CD4-positive, alpha-beta memory T cell (primary cell): ENCODE results near the gene TBX4. TPM values are rescaled to one million over a fixed set of nuclear protein-coding genes. Genes with fewer than 3 reads are reported as not detected.
A peak's percentile ranks its signal among the peaks of the same experiment; 100 is the strongest.

ENCODE experiments used
- CTCF ChIA-PET: fragments of 350-600 bp; sonication (Branson Sonifier 250); formaldehyde crosslinking; loops from one replicate; lab custom pipeline; 2021; ENCODE audit warnings: inconsistent platforms; ENCODE audit not compliant: partially characterized antibody; lab: Charles Lee
- POLR2A ChIA-PET: fragments of 350-600 bp; sonication (Branson Sonifier 250); formaldehyde crosslinking; loops from one replicate; lab custom pipeline; 2021; ENCODE audit not compliant: partially characterized antibody; lab: Charles Lee
- DNase-seq, 5 donors: peaks; one replicate each; pipeline versions ENCODE4 v3.0.0 to v3.0.0-alpha.2; 2020 to 2022; ENCODE audit warnings: mixed read lengths in 1 of 5
- H3K27ac ChIP-seq: one replicate; pipeline ENCODE4 v1.7.0; 2013; ENCODE audit warnings: low read depth, low read length
- H3K27me3 ChIP-seq: 2 replicates; pipeline ENCODE4 v1.7.0; 2013; ENCODE audit warnings: mild to moderate bottlenecking, low read length, moderate library complexity; ENCODE audit not compliant: insufficient read depth
- H3K36me3 ChIP-seq: 2 replicates; pipeline ENCODE4 v1.7.0; 2013; ENCODE audit warnings: mild to moderate bottlenecking, low read length, moderate library complexity; ENCODE audit not compliant: insufficient read depth
- H3K4me1 ChIP-seq: 2 replicates; pipeline ENCODE4 v1.7.0; 2013; ENCODE audit warnings: mild to moderate bottlenecking, low read length, moderate library complexity; ENCODE audit not compliant: insufficient read depth
- H3K4me3 ChIP-seq, 2 donors: one replicate each; pipeline ENCODE4 v1.7.0; 2013; ENCODE audit warnings: low read length in 2 of 2, mild to moderate bottlenecking in 1 of 2
- H3K9me3 ChIP-seq, 2 donors: one replicate each; pipeline ENCODE4 v1.7.0; 2013; ENCODE audit warnings: low read length in 2 of 2, control low read depth in 1 of 2; ENCODE audit not compliant: control insufficient read depth in 1 of 2
- H3K27ac Mint-ChIP-seq, 7 donors: one replicate each; pipeline ENCODE4 v1.8.0; 2020 to 2021; ENCODE audit warnings: mixed read lengths in 7 of 7, mild to moderate bottlenecking in 6 of 7, inconsistent platforms in 3 of 7, moderate library complexity in 3 of 7
- H3K27me3 Mint-ChIP-seq, 2 donors: one replicate each; pipeline ENCODE4 v1.8.0; 2020 to 2021; ENCODE audit warnings: mixed read lengths in 2 of 2
- H3K36me3 Mint-ChIP-seq, 2 donors: one replicate each; pipeline ENCODE4 v1.8.0; 2020 to 2021; ENCODE audit warnings: mixed read lengths in 2 of 2, inconsistent platforms in 1 of 2, mild to moderate bottlenecking in 1 of 2
- H3K4me1 Mint-ChIP-seq, 4 donors: one replicate each; pipeline ENCODE4 v1.8.0; 2020 to 2021; ENCODE audit warnings: mixed read lengths in 4 of 4, mild to moderate bottlenecking in 1 of 4
- H3K4me3 Mint-ChIP-seq, 8 donors: one replicate each; pipeline ENCODE4 v1.8.0; 2020 to 2021; ENCODE audit warnings: mixed read lengths in 8 of 8, mild to moderate bottlenecking in 7 of 8, moderate library complexity in 6 of 8, inconsistent platforms in 3 of 8
- H3K9me3 Mint-ChIP-seq, 8 donors: one replicate each; pipeline ENCODE4 v1.8.0; 2020 to 2021; ENCODE audit warnings: mixed read lengths in 8 of 8, mild to moderate bottlenecking in 5 of 8, inconsistent platforms in 3 of 8, moderate library complexity in 1 of 8
- intact Hi-C: fragments of 100-400 bp; cut with micrococcal nuclease; formaldehyde crosslinking; loops from one replicate; pipeline ENCODE4 v1.15.1; 2023
- polyA plus RNA-seq, 2 donors: library from polyadenylated mRNA; unstranded; fragments of 300-500 nt; fragmentation: Illumina TruSeq; gene quantifications; one replicate each; pipeline ENCODE4 v1.2.3, GENCODE V29; 2021
- total RNA-seq, 2 experiments: library from RNA; stranded (reverse); gene quantifications; one replicate each; pipeline ENCODE4 v1.2.3, GENCODE V29; 2021

TBX4 gene
- total and polyA plus RNA-seq, 4 experiments from 2014 or later, result not detected

- Histone ChIP-seq H3K36me3 (no peaks in the 10 kb centered on the region), H3K4me3 (no peak overlapping the region), H3K27me3 (peaks cover 78% of the 10 kb centered on the region), H3K27ac (no peak overlapping the region), H3K9me3 (no peaks in the 10 kb centered on the region), H3K4me1 (peaks cover 58% of the 10 kb centered on the region)
- no peak for DNase-seq
- no peaks in the 10 kb centered on the region for H3K36me3 Mint-ChIP-seq
- CTCF ChIA-PET, result no interaction called here
- intact Hi-C loops, result no loop called here
- peaks cover 57 to 63% of the 10 kb centered on the region in 2 donors for H3K27me3 Mint-ChIP-seq
- POLR2A ChIA-PET, result interaction anchor here (0.6 kb wide), 1 partner anchor 513 kb away, joined by 3 read pairs; no protein-coding TSS in a partner anchor
- peaks cover 0 to 4% (median 0%) of the 10 kb centered on the region in 8 donors for H3K9me3 Mint-ChIP-seq
- H3K4me1 Mint-ChIP-seq, result peaks cover 26 to 72% (median 42%) of the 10 kb centered on the region in 4 donors
- H3K27ac Mint-ChIP-seq, result no peak overlapping the region
- peak overlapping the region in 3 of 8 donors; percentile 21 to 45 (median 24) for H3K4me3 Mint-ChIP-seq
Observed at GRCh38 chr17:61405686-61406536, 46.3 kb upstream of the TBX4 start.

- DNase-seq, result no peak
- Mint-ChIP-seq H3K27me3 (peaks cover 54 to 57% of the 10 kb centered on the region in 2 donors), H3K27ac (peak overlapping the region in 1 of 7 donors; percentile 42), H3K9me3 (peaks cover 0 to 2% (median 0%) of the 10 kb centered on the region in 8 donors), H3K36me3 (no peaks in the 10 kb centered on the region), H3K4me1 (peaks cover 24 to 66% (median 37%) of the 10 kb centered on the region in 4 donors), H3K4me3 (peak overlapping the region in 2 of 8 donors; percentile 24 to 65)
- no peak overlapping the region for H3K27ac ChIP-seq
- ChIA-PET POLR2A (no interaction called here), CTCF (no interaction called here)
- H3K4me1 ChIP-seq, result peaks cover 52% of the 10 kb centered on the region
- peaks cover 75% of the 10 kb centered on the region for H3K27me3 ChIP-seq
- no peaks in the 10 kb centered on the region for H3K36me3 ChIP-seq
- no peak overlapping the region for H3K4me3 ChIP-seq
- intact Hi-C loops, result no loop called here
- H3K9me3 ChIP-seq, result no peaks in the 10 kb centered on the region
Observed at GRCh38 chr17:61406537-61406845, 45.7 kb upstream of the TBX4 start.

- POLR2A ChIA-PET, result no interaction called here
- Mint-ChIP-seq H3K36me3 (no peaks in the 10 kb centered on the region), H3K9me3 (peaks cover 0 to 2% (median 0%) of the 10 kb centered on the region in 8 donors), H3K27me3 (peaks cover 52 to 55% of the 10 kb centered on the region in 2 donors), H3K27ac (peak overlapping the region in 1 of 7 donors; percentile 42), H3K4me1 (peaks cover 23 to 61% (median 35%) of the 10 kb centered on the region in 4 donors), H3K4me3 (peak overlapping the region in 4 of 8 donors; percentile 11 to 73 (median 18))
- no peak for DNase-seq
- no peaks in the 10 kb centered on the region for H3K36me3 ChIP-seq
- no peak overlapping the region for H3K4me3 ChIP-seq
- intact Hi-C loops, result no loop called here
- H3K27me3 ChIP-seq, result peaks cover 68% of the 10 kb centered on the region
- CTCF ChIA-PET, result no interaction called here
- no peaks in the 10 kb centered on the region for H3K9me3 ChIP-seq
- peaks cover 49% of the 10 kb centered on the region for H3K4me1 ChIP-seq
- no peak overlapping the region for H3K27ac ChIP-seq
Observed at GRCh38 chr17:61406971-61407911, 45.0 kb upstream of the TBX4 start.

- intact Hi-C loops, result no loop called here
- CTCF ChIA-PET, result interaction anchor here (0.7 to 0.9 kb wide), 3 partner anchors 18 to 437 kb away, joined by 3 read pairs; no protein-coding TSS in a partner anchor
- Mint-ChIP-seq H3K4me1 (peaks cover 15 to 50% (median 26%) of the 10 kb centered on the region in 4 donors), H3K4me3 (peak overlapping the region in 7 of 8 donors; percentile 52 to 87 (median 72)), H3K27me3 (peaks cover 42 to 44% of the 10 kb centered on the region in 2 donors), H3K36me3 (no peaks in the 10 kb centered on the region), H3K27ac (peak overlapping the region in 1 of 7 donors; percentile 42), H3K9me3 (no peaks in the 10 kb centered on the region)
- peaks cover 38% of the 10 kb centered on the region for H3K4me1 ChIP-seq
- no peak overlapping the region for H3K4me3 ChIP-seq
- no peak for DNase-seq
- H3K27ac ChIP-seq, result no peak overlapping the region
- peaks cover 61% of the 10 kb centered on the region for H3K27me3 ChIP-seq
- POLR2A ChIA-PET, result no interaction called here
- no peaks in the 10 kb centered on the region for H3K36me3 ChIP-seq
- H3K9me3 ChIP-seq, result no peaks in the 10 kb centered on the region
Observed at GRCh38 chr17:61408151-61409041, 43.8 kb upstream of the TBX4 start.

GRCh38 chr17:61409301-61410112 is 42.7 kb upstream of the TBX4 start:
- CTCF ChIA-PET, result interaction anchor here (0.7 to 2.9 kb wide), 4 partner anchors 11 to 689 kb away, joined by 3 to 10 read pairs (median 3); no protein-coding TSS in a partner anchor
- no peaks in the 10 kb centered on the region for H3K9me3 ChIP-seq
- DNase-seq, result no peak
- peak overlapping the region; percentile 70 to 88 (median 82) for H3K4me3 Mint-ChIP-seq
- no peaks in the 10 kb centered on the region for H3K36me3 ChIP-seq
- no peaks in the 10 kb centered on the region for H3K9me3 Mint-ChIP-seq
- H3K27ac Mint-ChIP-seq, result peak overlapping the region in 2 of 7 donors; percentile 43 to 46
- H3K27me3 ChIP-seq, result peaks cover 50% of the 10 kb centered on the region
- H3K4me1 Mint-ChIP-seq, result peaks cover 11 to 40% (median 18%) of the 10 kb centered on the region in 4 donors
- no peak overlapping the region for H3K27ac ChIP-seq
- H3K36me3 Mint-ChIP-seq, result no peaks in the 10 kb centered on the region
- H3K4me3 ChIP-seq, result no peak overlapping the region
- POLR2A ChIA-PET, result no interaction called here
- peaks cover 27% of the 10 kb centered on the region for H3K4me1 ChIP-seq
- H3K27me3 Mint-ChIP-seq, result peaks cover 35% of the 10 kb centered on the region in 2 donors
- intact Hi-C loops, result loop anchor here (5.0 kb wide), 2 partner anchors 407 to 687 kb away; no protein-coding TSS in a partner anchor
